Activated CD8-positive, alpha-beta memory T cell treated with anti-CD3 and anti-CD28 coated beads, Interleukin-2, amount 10 ng/mL, durations not matched to agents 7 days and 5 days (primary cell): ENCODE results near the gene SLAMF7. TPM values are rescaled to one million over a fixed set of nuclear protein-coding genes. Genes with fewer than 3 reads are reported as not detected.

Source experiments
- total RNA-seq, 2 experiments: library from RNA; stranded (reverse); gene quantifications; one replicate each; pipeline ENCODE4 v1.2.3, GENCODE V29; 2021

The SLAMF7 gene
- total RNA-seq, 2 experiments from 2014 or later, result 107 to 126 TPM

Other genes starting within 250 kb of the SLAMF7 start
- 10 to 100 TPM; 28.8 to 31.0 TPM for gene SLAMF6, start 216.0 kb upstream of the SLAMF7 start, total RNA-seq
- 10 to 100 TPM; 29.9 to 34.6 TPM for gene CD84, start 159.8 kb upstream of the SLAMF7 start, total RNA-seq
- gene SLAMF1, start 92.2 kb upstream of the SLAMF7 start, total RNA-seq, result 100 to 1,000 TPM in 1 of 2 experiments, 10 to 100 TPM in 1; 59.3 to 105 TPM
- gene CD48, start 27.4 kb upstream of the SLAMF7 start, total RNA-seq, result 100 to 1,000 TPM; 304 to 332 TPM
- 1 to 10 TPM; 1.3 to 8.0 TPM for gene LY9, start 56.9 kb downstream of the SLAMF7 start, total RNA-seq
- 10 to 100 TPM; 25.6 to 34.5 TPM for gene CD244, start 123.6 kb downstream of the SLAMF7 start, total RNA-seq
- not detected for gene ITLN1, start 145.9 kb downstream of the SLAMF7 start, total RNA-seq
- not detected for gene ITLN2, start 215.6 kb downstream of the SLAMF7 start, total RNA-seq